SU-DHL-6 (cell line): Measurements from ENCODE around the gene TMTC1.

Experiments
- CTCF ChIP-seq: fragments of 200-600 bp; sonication (generic); IDR thresholded peaks from one replicate; pipeline ENCODE4 v1.5.1; 2017; ENCODE audit warnings: antibody characterized with exemption, mild to moderate bottlenecking, low read length, moderate library complexity; ENCODE audit not compliant: insufficient read depth, poor library complexity, severe bottlenecking
- EZH2phosphoT487 ChIP-seq: fragments of 200-600 bp; sonication (generic), shearing (Covaris generic); conservative IDR thresholded peaks from 2 replicates; pipeline ENCODE4 v1.6.1; 2018; ENCODE audit warnings: mild to moderate bottlenecking, antibody characterized with exemption, low read length, moderate library complexity, mixed read lengths

GRCh38 chr12:29731591-29731990 is 52.2 kb downstream of the TMTC1 start:
- TF ChIP-seq CTCF (no peak), EZH2phosphoT487 (no peak)
